Measurements from ENCODE around the gene NFIC. TPM values are rescaled to one million over a fixed set of nuclear protein-coding genes. Genes with fewer than 3 reads are reported as not detected.
"Not testable (repeated sequence)": the region's sequence is repeated elsewhere in the genome, so short reads cannot be mapped to it uniquely, and the experiment has no call there.

Gene NFIC
- total RNA-seq, 4 donors from 2014 or later, result 165 to 297 (median 211) TPM

GRCh38 chr19:3348042-3348441, 18.3 kb upstream of the NFIC start:
- intact Hi-C loops (cut with DNase I), result no loop called here

DNA sequence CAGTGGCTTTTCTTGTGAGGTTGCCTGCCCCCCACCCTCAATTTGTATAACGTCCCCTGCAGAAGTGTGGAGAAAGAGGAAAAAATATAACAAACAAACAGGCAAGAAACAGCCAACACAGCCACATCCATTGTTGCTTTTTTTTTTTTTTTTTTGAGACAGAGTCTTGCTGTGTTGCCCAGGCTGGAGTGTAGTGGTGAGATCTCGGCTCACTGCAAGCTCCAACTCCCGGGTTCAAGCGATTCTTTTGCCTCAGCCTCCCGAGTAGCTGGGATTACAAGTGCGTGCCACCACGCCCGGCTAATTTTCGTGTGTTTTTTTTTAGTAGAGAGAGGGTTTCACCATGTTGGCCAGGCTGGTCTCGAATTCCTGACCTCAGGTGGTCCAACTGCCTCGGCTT, 17.9 kb upstream of the NFIC start:
- intact Hi-C loops (cut with DNase I); H3K4me3 ChIP-seq; DNase-seq (ENCODE audit: extremely low spot score); H3K9me3 ChIP-seq; H3K36me3 ChIP-seq; H3K27me3 ChIP-seq: not testable (repeated sequence)
- Histone ChIP-seq H3K27ac (replicated peaks in 1 of 4) (peak overlapping the region; percentile 90 to 97 (median 95)), H3K4me1 (peaks cover 18 to 78% (median 71%) of the 10 kb centered on the region in 4 donors)
- WGBS, result 93% methylated on average over 11 of the region's 11 CpGs

More at GRCh38 chr19:3348042-3348441, 18.3 kb upstream of the NFIC start:
- WGBS, result 70% methylated on average over 11 of the region's 11 CpGs
- H3K27me3 ChIP-seq, result no peaks in the 10 kb centered on the region
- H3K9me3 ChIP-seq, result no peaks in the 10 kb centered on the region
- peaks cover 22 to 82% (median 75%) of the 10 kb centered on the region in 4 donors for H3K4me1 ChIP-seq
- peak overlapping the region; percentile 90 to 97 (median 95) for H3K27ac ChIP-seq (replicated peaks in 1 of 4)
- TF ChIP-seq EP300 (IDR thresholded peaks at IDR 0.05) (no peak), POLR2A (IDR thresholded peaks at IDR 0.05; ENCODE audit: low read depth) (no peak), CTCF (IDR thresholded peaks at IDR 0.05) (no peak), POLR2AphosphoS5 (IDR thresholded peaks at IDR 0.05) (no peak)
- no peak for DNase-seq (ENCODE audit: extremely low spot score)
- H3K4me3 ChIP-seq, result no peak overlapping the region
- H3K36me3 ChIP-seq, result no peaks in the 10 kb centered on the region

GRCh38 chr19:3350014-3350663, 16.2 kb upstream of the NFIC start:
- no peak for DNase-seq (ENCODE audit: extremely low spot score)
- 49% methylated on average over 9 of the region's 9 CpGs for WGBS
- no peaks in the 10 kb centered on the region for H3K36me3 ChIP-seq
- H3K4me1 ChIP-seq, result peaks cover 15 to 61% (median 55%) of the 10 kb centered on the region in 4 donors
- no peak overlapping the region for H3K4me3 ChIP-seq
- peak overlapping the region; percentile 90 to 97 (median 95) for H3K27ac ChIP-seq (replicated peaks in 1 of 4)
- no peaks in the 10 kb centered on the region for H3K27me3 ChIP-seq
- TF ChIP-seq POLR2AphosphoS5 (IDR thresholded peaks at IDR 0.05) (peak; percentile 89 to 92), CTCF (IDR thresholded peaks at IDR 0.05) (no peak), EP300 (IDR thresholded peaks at IDR 0.05) (peak; percentile 99), POLR2A (IDR thresholded peaks at IDR 0.05; ENCODE audit: low read depth) (no peak)
- H3K9me3 ChIP-seq, result no peaks in the 10 kb centered on the region
- intact Hi-C loops (cut with DNase I), result no loop called here

- 80% methylated on average over 8 of the region's 8 CpGs for WGBS
- Histone ChIP-seq H3K36me3 (no peaks in the 10 kb centered on the region), H3K4me3 (no peak overlapping the region), H3K4me1 (peaks cover 6 to 44% (median 38%) of the 10 kb centered on the region in 4 donors), H3K27ac (replicated peaks in 1 of 4) (peak overlapping the region in 3 of 4 donors; percentile 90 to 97 (median 94)), H3K27me3 (no peaks in the 10 kb centered on the region), H3K9me3 (no peaks in the 10 kb centered on the region)
- TF ChIP-seq CTCF (IDR thresholded peaks at IDR 0.05), result no peak
- TF ChIP-seq POLR2A (IDR thresholded peaks at IDR 0.05; ENCODE audit: low read depth), result no peak
- no peak for TF ChIP-seq EP300 (IDR thresholded peaks at IDR 0.05)
- TF ChIP-seq POLR2AphosphoS5 (IDR thresholded peaks at IDR 0.05), result no peak
- intact Hi-C loops (cut with DNase I), result no loop called here
- no peak for DNase-seq (ENCODE audit: extremely low spot score)
These were observed 14.5 kb upstream of the NFIC start for GRCh38 chr19:3351702-3352447.

DNA sequence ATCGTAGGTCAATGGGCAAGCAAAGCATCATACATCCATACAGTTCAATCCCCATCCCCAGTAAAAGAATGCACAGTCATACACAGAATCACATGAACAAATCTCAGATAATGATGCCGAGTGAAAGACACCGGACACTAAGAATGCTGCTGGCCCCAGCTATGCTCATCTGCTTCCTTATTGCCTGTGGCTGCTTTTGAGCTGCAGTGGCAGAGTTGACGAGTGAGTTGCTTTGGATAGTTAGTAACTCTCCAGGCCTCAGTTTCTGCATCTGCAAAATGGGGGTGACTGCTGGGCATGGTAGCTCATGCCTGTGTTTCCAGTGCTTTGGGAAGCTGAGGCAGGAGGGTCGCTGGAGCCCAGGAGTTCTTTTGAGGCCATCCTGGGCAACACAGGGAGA, 12.9 kb upstream of the NFIC start:
- H3K4me3 ChIP-seq, result no peak overlapping the region
- TF ChIP-seq CTCF (IDR thresholded peaks at IDR 0.05) (no peak), POLR2A (IDR thresholded peaks at IDR 0.05; ENCODE audit: low read depth) (no peak), POLR2AphosphoS5 (IDR thresholded peaks at IDR 0.05) (no peak), EP300 (IDR thresholded peaks at IDR 0.05) (no peak)
- 55% methylated on average over 5 of the region's 5 CpGs for WGBS
- no peaks in the 10 kb centered on the region for H3K9me3 ChIP-seq
- intact Hi-C loops (cut with DNase I), result no loop called here
- no peak for DNase-seq (ENCODE audit: extremely low spot score)
- peaks cover 5 to 44% (median 38%) of the 10 kb centered on the region in 4 donors for H3K4me1 ChIP-seq
- no peaks in the 10 kb centered on the region for H3K27me3 ChIP-seq
- peak overlapping the region; percentile 6 to 48 (median 19) for H3K27ac ChIP-seq (replicated peaks in 1 of 4)
- no peaks in the 10 kb centered on the region for H3K36me3 ChIP-seq
